ENCODE data around the gene CCRL2.

DNA sequence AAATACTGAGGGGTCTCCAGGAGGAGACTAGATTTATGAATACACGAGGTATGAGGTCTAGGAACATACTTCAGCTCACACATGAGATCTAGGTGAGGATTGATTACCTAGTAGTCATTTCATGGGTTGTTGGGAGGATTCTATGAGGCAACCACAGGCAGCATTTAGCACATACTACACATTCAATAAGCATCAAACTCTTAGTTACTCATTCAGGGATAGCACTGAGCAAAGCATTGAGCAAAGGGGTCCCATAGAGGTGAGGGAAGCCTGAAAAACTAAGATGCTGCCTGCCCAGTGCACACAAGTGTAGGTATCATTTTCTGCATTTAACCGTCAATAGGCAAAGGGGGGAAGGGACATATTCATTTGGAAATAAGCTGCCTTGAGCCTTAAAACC lies 31.8 kb upstream of the CCRL2 start:
- TF ChIP-seq YY1 (IDR thresholded peaks at IDR 0.05; ENCODE audit: insufficient read depth, insufficient read length) (no peak), ZNF274 (IDR thresholded peaks at IDR 0.05; ENCODE audit: low read depth, low read length) (no peak)

Data from NT2/D1 (cell line).